ENCODE measurements around the gene AZGP1. TPM values are rescaled to one million over a fixed set of nuclear protein-coding genes. Genes with fewer than 3 reads are reported as not detected.
"Not testable (repeated sequence)": the region's sequence is repeated elsewhere in the genome, so short reads cannot be mapped to it uniquely, and the experiment has no call there.

AZGP1 gene
- total RNA-seq, 2 experiments from 2014 or later: not detected

DNA sequence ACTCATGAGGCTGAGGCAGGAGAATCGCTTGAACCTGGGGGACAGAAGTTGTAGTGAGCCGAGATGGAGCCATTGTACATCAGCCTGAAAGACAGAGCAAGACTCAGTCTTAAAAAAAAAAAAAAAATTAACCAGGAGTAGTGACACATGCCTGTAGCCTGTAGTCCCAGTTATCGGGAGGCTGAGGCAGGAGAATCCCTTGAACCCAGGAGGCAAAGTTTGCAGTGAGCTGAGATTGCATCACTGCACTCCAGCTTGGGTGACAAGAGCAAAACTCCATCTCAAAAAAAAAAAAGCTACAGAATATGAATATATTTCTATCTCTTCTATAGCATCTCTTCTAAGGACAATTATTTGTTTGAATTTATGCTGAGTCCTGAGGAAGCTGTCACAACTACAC is 6.5 kb downstream of the AZGP1 start:
- no peaks in the 10 kb centered on the region for H3K4me1 Mint-ChIP-seq
- DNase-seq (no peak), ATAC-seq (ENCODE audit: low read depth) (no peak)
- H3K27ac Mint-ChIP-seq: no peak overlapping the region
- no peak overlapping the region for H3K4me3 Mint-ChIP-seq
- H3K9me3 Mint-ChIP-seq: no peaks in the 10 kb centered on the region
- POLR2A ChIA-PET: interaction anchor here (0.6 kb wide), 1 partner anchor 859 kb away, joined by 4 read pairs; no protein-coding TSS in a partner anchor
- peaks cover 13% of the 10 kb centered on the region for H3K27me3 Mint-ChIP-seq
- no peaks in the 10 kb centered on the region for H3K36me3 Mint-ChIP-seq

DNA sequence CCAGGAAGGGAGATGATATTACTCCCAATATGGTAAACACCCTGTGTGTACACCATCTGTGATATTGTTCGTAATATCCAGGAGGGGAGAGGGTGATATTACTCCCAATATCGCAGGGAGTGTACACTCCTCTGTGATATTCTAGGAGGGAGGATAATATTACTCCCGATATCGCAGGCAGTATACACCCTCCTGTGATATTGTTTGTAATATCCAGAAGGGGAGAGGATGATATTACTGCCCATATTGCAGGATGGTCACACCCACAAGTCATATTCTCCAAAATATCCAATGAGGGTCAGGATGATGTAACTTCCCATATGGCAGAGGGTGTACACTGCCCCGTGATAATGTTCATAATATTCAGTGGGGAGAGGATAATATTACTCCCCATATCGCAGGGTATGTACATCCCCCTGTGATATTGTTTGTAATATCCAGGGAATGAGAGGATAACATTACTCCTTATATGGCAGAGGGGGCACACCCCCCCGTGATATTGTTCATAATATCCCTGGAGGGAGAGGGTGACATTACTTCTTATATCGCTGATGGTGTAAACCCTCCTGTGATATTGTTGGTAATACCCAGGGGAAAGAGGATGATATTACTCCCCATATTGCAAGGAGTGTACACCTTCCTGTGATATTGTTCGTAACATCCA is 17.1 kb downstream of the AZGP1 start:
- ATAC-seq (ENCODE audit: low read depth) (no peak), DNase-seq (no peak)
- H3K27me3 Mint-ChIP-seq: peaks cover 25% of the 10 kb centered on the region
- H3K27ac Mint-ChIP-seq: no peak overlapping the region
- POLR2A ChIA-PET: no interaction called here
- no peak overlapping the region for H3K4me3 Mint-ChIP-seq
- no peaks in the 10 kb centered on the region for H3K9me3 Mint-ChIP-seq
- peaks cover 1% of the 10 kb centered on the region for H3K4me1 Mint-ChIP-seq
- no peaks in the 10 kb centered on the region for H3K36me3 Mint-ChIP-seq

GRCh38 chr7:99955247-99955646 is 20.6 kb downstream of the AZGP1 start:
- DNase-seq (no peak), ATAC-seq (ENCODE audit: low read depth) (no peak)
- Mint-ChIP-seq H3K27ac (no peak overlapping the region), H3K27me3 (peaks cover 16% of the 10 kb centered on the region), H3K36me3 (no peaks in the 10 kb centered on the region), H3K4me3 (no peak overlapping the region), H3K9me3 (no peaks in the 10 kb centered on the region), H3K4me1 (peaks cover 4% of the 10 kb centered on the region)
- POLR2A ChIA-PET: no interaction called here

- H3K27me3 Mint-ChIP-seq: peaks cover 16% of the 10 kb centered on the region
- ATAC-seq (ENCODE audit: low read depth); DNase-seq; H3K9me3 Mint-ChIP-seq; H3K4me1 Mint-ChIP-seq; H3K4me3 Mint-ChIP-seq; POLR2A ChIA-PET; H3K27ac Mint-ChIP-seq; H3K36me3 Mint-ChIP-seq: not testable (repeated sequence)
These were observed 21.2 kb downstream of the AZGP1 start for GRCh38 chr7:99954643-99955042.

- DNase-seq: no peak
- ATAC-seq (ENCODE audit: low read depth): no peak
- Mint-ChIP-seq H3K9me3 (no peaks in the 10 kb centered on the region), H3K27ac (no peak overlapping the region), H3K4me1 (peaks cover 4% of the 10 kb centered on the region), H3K36me3 (no peaks in the 10 kb centered on the region), H3K4me3 (no peak overlapping the region), H3K27me3 (peaks cover 16% of the 10 kb centered on the region)
- POLR2A ChIA-PET: no interaction called here
These were observed 22.2 kb downstream of the AZGP1 start for GRCh38 chr7:99953649-99954048.

GRCh38 chr7:99952649-99953048 is 23.2 kb downstream of the AZGP1 start:
- DNase-seq; H3K27ac Mint-ChIP-seq; ATAC-seq (ENCODE audit: low read depth); POLR2A ChIA-PET; H3K36me3 Mint-ChIP-seq; H3K4me3 Mint-ChIP-seq; H3K4me1 Mint-ChIP-seq; H3K9me3 Mint-ChIP-seq: not testable (repeated sequence)
- peaks cover 16% of the 10 kb centered on the region for H3K27me3 Mint-ChIP-seq

DNA sequence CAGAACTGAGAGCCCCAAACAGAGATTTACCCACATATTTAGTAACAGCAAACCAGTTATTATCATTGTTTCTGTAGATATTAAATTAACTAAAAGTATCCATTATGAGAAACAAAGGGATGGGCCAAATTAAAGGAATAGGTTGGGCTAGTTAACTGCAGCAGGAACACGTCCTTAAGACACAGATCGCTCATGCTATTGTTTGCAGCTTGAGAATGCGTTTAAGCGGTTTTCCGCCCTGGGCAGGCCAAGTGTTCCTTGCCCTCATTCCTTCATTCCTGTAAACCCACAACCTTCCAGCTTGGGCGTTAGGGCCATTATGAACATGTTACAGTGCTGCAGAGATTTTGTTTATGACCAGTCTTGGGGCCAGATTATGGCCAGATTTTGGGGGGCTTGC is 25.0 kb downstream of the AZGP1 start:
- H3K4me1 Mint-ChIP-seq; DNase-seq; H3K27ac Mint-ChIP-seq; H3K27me3 Mint-ChIP-seq; H3K36me3 Mint-ChIP-seq; H3K9me3 Mint-ChIP-seq; POLR2A ChIA-PET; H3K4me3 Mint-ChIP-seq; ATAC-seq (ENCODE audit: low read depth): not testable (repeated sequence)

- Mint-ChIP-seq H3K36me3 (no peaks in the 10 kb centered on the region), H3K9me3 (no peaks in the 10 kb centered on the region), H3K4me3 (no peak overlapping the region), H3K4me1 (peaks cover 4% of the 10 kb centered on the region), H3K27ac (no peak overlapping the region), H3K27me3 (peaks cover 3% of the 10 kb centered on the region)
- POLR2A ChIA-PET: no interaction called here
- DNase-seq (no peak), ATAC-seq (ENCODE audit: low read depth) (no peak)
These were observed 26.1 kb downstream of the AZGP1 start for GRCh38 chr7:99949645-99950228.

DNA sequence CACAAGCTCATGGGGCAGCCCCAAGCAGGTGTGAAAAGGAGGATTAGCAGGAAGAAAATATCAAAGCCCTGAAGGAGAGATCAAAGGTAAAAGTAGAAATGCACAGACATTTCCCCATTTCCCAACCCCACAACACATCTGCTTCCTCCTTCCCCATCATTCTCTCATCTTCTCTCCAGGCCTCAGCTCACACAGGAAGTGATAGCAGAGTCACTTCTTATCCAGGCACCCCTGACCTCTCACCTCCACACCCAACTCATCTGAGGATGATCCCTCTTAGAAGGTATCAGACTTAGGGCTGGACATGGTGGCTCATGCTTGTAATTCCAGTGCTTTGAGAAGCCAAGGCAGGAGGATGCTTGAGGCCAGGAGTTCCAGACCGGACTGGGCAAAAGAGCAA is 28.2 kb downstream of the AZGP1 start:
- POLR2A ChIA-PET: no interaction called here
- H3K4me3 Mint-ChIP-seq: no peak overlapping the region
- H3K9me3 Mint-ChIP-seq: no peaks in the 10 kb centered on the region
- H3K36me3 Mint-ChIP-seq: no peaks in the 10 kb centered on the region
- H3K27me3 Mint-ChIP-seq: peaks cover 3% of the 10 kb centered on the region
- ATAC-seq (ENCODE audit: low read depth) (no peak), DNase-seq (no peak)
- peaks cover 4% of the 10 kb centered on the region for H3K4me1 Mint-ChIP-seq
- no peak overlapping the region for H3K27ac Mint-ChIP-seq

DNA sequence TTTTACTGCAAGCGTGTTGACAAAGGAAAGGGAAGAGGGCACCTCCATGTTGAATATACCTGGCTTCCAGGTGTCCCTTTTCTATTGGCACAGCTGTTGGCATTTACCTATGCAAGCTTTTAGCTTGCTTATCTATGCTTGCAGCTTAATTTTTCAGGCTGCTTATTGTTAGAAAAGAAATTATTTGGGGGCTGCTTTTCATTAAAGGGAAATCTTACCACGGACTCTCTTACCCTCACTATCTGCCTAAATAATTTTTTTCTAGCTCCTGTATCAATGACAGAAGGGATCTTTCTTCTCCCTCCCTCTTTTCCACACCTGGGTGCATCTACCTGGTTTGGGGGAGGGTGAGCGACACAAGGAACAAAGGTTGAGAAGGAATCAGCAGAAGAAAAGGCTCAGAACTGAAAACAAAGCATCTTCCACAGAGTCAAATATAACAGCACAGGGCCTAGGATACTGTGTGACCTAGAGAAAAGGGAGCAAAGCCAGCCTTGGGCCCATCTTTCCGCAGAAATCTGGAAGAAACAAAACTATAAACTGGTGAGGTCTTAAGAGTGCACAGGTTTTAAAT is 31.2 kb downstream of the AZGP1 start:
- DNase-seq (no peak), ATAC-seq (ENCODE audit: low read depth) (no peak)
- H3K4me1 Mint-ChIP-seq: peaks cover 4% of the 10 kb centered on the region
- H3K36me3 Mint-ChIP-seq: no peaks in the 10 kb centered on the region
- POLR2A ChIA-PET: no interaction called here
- H3K27me3 Mint-ChIP-seq: peaks cover 5% of the 10 kb centered on the region
- no peaks in the 10 kb centered on the region for H3K9me3 Mint-ChIP-seq
- no peak overlapping the region for H3K4me3 Mint-ChIP-seq
- no peak overlapping the region for H3K27ac Mint-ChIP-seq

DNA sequence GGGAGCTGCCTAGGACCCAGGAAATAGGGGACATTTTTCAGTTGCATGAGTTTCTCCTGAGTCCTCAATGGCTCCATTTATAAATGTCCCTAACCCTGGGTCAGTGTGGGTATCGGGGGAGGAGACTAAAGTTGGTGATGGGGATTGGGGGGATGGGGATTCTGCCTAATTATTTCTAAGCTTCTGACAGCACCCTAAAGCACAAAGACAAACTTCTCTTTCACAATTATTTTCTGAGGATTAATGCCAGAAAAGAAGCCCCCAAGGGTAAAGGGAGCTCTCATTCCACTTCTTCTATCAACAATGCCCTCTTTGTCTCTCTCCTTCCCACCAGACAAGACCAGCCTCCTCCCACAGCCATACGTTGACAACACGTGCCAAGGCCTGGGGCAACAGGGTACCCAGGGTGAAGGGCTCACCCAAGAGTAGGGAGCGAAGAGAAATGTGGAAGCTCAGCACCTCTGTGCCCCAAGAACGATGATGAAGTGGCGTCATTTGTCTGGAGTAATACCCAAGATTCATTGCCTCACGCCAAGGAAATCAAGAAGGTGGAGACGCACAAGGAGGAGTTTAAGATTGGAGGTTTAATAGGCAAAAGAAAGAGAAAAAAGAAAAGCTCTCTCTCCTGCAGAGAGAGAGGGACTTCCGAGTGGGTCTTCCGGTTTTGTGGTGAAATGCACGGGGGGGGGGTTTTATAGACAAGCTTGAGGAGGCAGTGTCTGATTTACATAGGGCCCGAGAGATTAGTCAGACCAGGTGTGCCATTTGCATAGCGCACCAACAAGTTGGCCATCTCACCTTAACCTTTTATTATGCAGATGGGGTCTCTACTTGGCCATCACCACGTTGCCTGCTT is 32.0 kb downstream of the AZGP1 start:
- Mint-ChIP-seq H3K4me3 (peak overlapping the region; percentile 20), H3K27ac (no peak overlapping the region), H3K9me3 (no peaks in the 10 kb centered on the region), H3K27me3 (peaks cover 3% of the 10 kb centered on the region), H3K4me1 (peaks cover 4% of the 10 kb centered on the region), H3K36me3 (no peaks in the 10 kb centered on the region)
- no peak for DNase-seq
- ATAC-seq (ENCODE audit: low read depth): no peak
- POLR2A ChIA-PET: interaction anchor here (0.6 kb wide), 1 partner anchor 297 kb away, joined by 4 read pairs; no protein-coding TSS in a partner anchor

GRCh38 chr7:99938296-99938695 is 37.5 kb downstream of the AZGP1 start:
- POLR2A ChIA-PET: no interaction called here
- H3K36me3 Mint-ChIP-seq: no peaks in the 10 kb centered on the region
- no peak for DNase-seq
- no peak overlapping the region for H3K27ac Mint-ChIP-seq
- ATAC-seq (ENCODE audit: low read depth): no peak
- H3K27me3 Mint-ChIP-seq: peaks cover 10% of the 10 kb centered on the region
- H3K4me3 Mint-ChIP-seq: no peak overlapping the region
- peaks cover 8% of the 10 kb centered on the region for H3K4me1 Mint-ChIP-seq
- H3K9me3 Mint-ChIP-seq: peaks cover 3% of the 10 kb centered on the region

DNA sequence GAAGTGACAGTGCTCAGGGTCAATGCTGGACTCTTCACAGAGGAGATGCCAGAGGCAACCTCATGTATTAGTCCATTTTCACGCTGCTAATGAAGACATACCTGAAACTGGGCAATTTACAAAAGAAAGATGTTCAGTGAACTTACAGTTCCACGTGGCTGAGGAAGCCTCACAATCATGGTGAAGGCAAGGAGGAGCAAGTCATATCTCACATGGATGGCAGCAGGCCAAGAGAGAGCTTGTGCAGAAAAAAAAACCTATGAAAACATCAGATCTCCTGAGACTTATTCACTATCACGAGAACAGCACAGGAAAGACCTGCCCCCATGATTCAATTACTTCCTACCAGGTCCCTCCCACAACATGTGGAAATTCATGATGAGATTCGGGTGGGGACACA is 40.8 kb downstream of the AZGP1 start:
- ATAC-seq (ENCODE audit: low read depth); H3K36me3 Mint-ChIP-seq; H3K27ac Mint-ChIP-seq; H3K27me3 Mint-ChIP-seq; POLR2A ChIA-PET; H3K9me3 Mint-ChIP-seq; DNase-seq; H3K4me3 Mint-ChIP-seq; H3K4me1 Mint-ChIP-seq: not testable (repeated sequence)
